H1 (cell line): ENCODE data around the gene VDR. TPM values are rescaled to one million over a fixed set of nuclear protein-coding genes. Genes with fewer than 3 reads are reported as not detected.
A peak's percentile ranks its signal among the peaks of the same experiment; 100 is the strongest.

Source experiments
- CTCF ChIA-PET: fragments of 300-600 bp; sonication (Branson Sonifier 250); formaldehyde crosslinking; loops from one replicate; lab custom pipeline; 2021; ENCODE audit not compliant: partially characterized antibody; lab: Charles Lee
- POLR2A ChIA-PET: fragments of 300-600 bp; sonication (Branson Sonifier 250); formaldehyde crosslinking; loops from one replicate; lab custom pipeline; 2021; ENCODE audit warnings: inconsistent platforms; ENCODE audit not compliant: partially characterized antibody; lab: Charles Lee
- DNase-seq, 2 experiments: peaks; one replicate each; pipeline versions ENCODE4 v3.0.0 to v3.0.0-alpha.2; 2010 to 2022; ENCODE audit warnings: low spot score in 2 of 2, low read depth in 1 of 2, mixed read lengths in 1 of 2
- FAIRE-seq: peaks from 2 replicates; lab custom pipeline; 2011; peaks lifted over from hg19 to GRCh38; lab: Jason Lieb, UNC
- H2AFZ ChIP-seq: 2 replicates; pipeline ENCODE4 v1.8.1; 2012; ENCODE audit warnings: low read length, inconsistent platforms
- H2AK5ac ChIP-seq: 2 replicates; pipeline ENCODE4 v1.6.1; 2013; ENCODE audit warnings: low read depth, low read length
- H2BK120ac ChIP-seq: replicated peaks from 2 replicates; pipeline ENCODE3; 2013; ENCODE audit warnings: low read depth, low read length, inconsistent platforms
- H2BK12ac ChIP-seq: 2 replicates; pipeline ENCODE4 v1.6.1; 2013; ENCODE audit warnings: low read depth, low read length
- H2BK15ac ChIP-seq: 2 replicates; pipeline ENCODE4 v1.6.1; 2013; ENCODE audit warnings: low read length
- H2BK20ac ChIP-seq: 2 replicates; pipeline ENCODE4 v1.6.1; 2013; ENCODE audit warnings: low read length
- H2BK5ac ChIP-seq: 2 replicates; pipeline ENCODE4 v1.6.1; 2013; ENCODE audit warnings: low read depth, low read length
- H3K14ac ChIP-seq: 2 replicates; pipeline ENCODE4 v1.6.1; 2013; ENCODE audit warnings: inconsistent platforms; ENCODE audit not compliant: insufficient read length
- H3K18ac ChIP-seq: 2 replicates; pipeline ENCODE4 v1.6.1; 2013; ENCODE audit warnings: low read length; ENCODE audit errors: extremely low read depth
- H3K23ac ChIP-seq: 2 replicates; pipeline ENCODE4 v1.6.1; 2013; ENCODE audit warnings: inconsistent platforms; ENCODE audit not compliant: insufficient read length
- H3K23me2 ChIP-seq: 2 replicates; pipeline ENCODE4 v1.6.1; 2013; ENCODE audit warnings: low read depth, low read length
- H3K27ac ChIP-seq: 2 replicates; pipeline ENCODE4 v1.6.1; 2011; ENCODE audit warnings: low read depth, low read length, inconsistent platforms
- H3K27me3 ChIP-seq, 4 experiments: replicated peaks in 1 of 4; 1 replicate in 1 of 4; 2 replicates in 3 of 4; pipeline versions ENCODE4 v1.6.1 to v1.8.1; 2011 to 2013; ENCODE audit warnings: low read length in 3 of 4, mild to moderate bottlenecking in 3 of 4, inconsistent platforms in 2 of 4, mixed read lengths in 2 of 4, moderate library complexity in 1 of 4; ENCODE audit not compliant: control insufficient read depth in 3 of 4, insufficient read depth in 3 of 4; ENCODE audit errors: extremely low read depth in 1 of 4
- H3K36me3 ChIP-seq, 4 experiments: 2 replicates each; pipeline versions ENCODE4 v1.6.1 to v1.8.1; 2011 to 2013; ENCODE audit warnings: mild to moderate bottlenecking in 4 of 4, low read length in 3 of 4, moderate library complexity in 2 of 4, control low read depth in 1 of 4, inconsistent platforms in 1 of 4; ENCODE audit not compliant: insufficient read depth in 4 of 4, control insufficient read depth in 2 of 4
- H3K4ac ChIP-seq: replicated peaks from 2 replicates; pipeline ENCODE3; 2013; ENCODE audit warnings: low read length, low read depth, mixed read lengths, inconsistent platforms; ENCODE audit not compliant: insufficient read length
- H3K4me1 ChIP-seq, 4 experiments: replicated peaks in 1 of 4; 1 replicate in 1 of 4; 2 replicates in 3 of 4; pipeline versions ENCODE4 v1.6.1 to v1.8.1; 2011 to 2013; ENCODE audit warnings: low read length in 3 of 4, inconsistent platforms in 2 of 4, mixed read lengths in 1 of 4; ENCODE audit not compliant: insufficient read depth in 4 of 4, control insufficient read depth in 3 of 4
- H3K4me2 ChIP-seq, 2 experiments: 2 replicates each; pipeline versions ENCODE4 v1.6.1 to v1.8.1; 2011 to 2013; ENCODE audit warnings: low read depth in 2 of 2, low read length in 2 of 2, control low read depth in 1 of 2, inconsistent platforms in 1 of 2, mild to moderate bottlenecking in 1 of 2; ENCODE audit not compliant: insufficient read depth in 1 of 2
- H3K4me3 ChIP-seq, 4 experiments: fragments of 200-600, 300-600 bp in 1 of 4; sonication (generic), shearing (Covaris generic), sonication (Bioruptor Twin) in 1 of 4; 2 replicates each; pipeline versions ENCODE4 v1.5.1 to v1.8.1; 2011 to 2016; ENCODE audit warnings: low read length in 4 of 4, low read depth in 3 of 4, control low read depth in 2 of 4, inconsistent platforms in 2 of 4, mild to moderate bottlenecking in 2 of 4, mixed read lengths in 1 of 4, moderate library complexity in 1 of 4; ENCODE audit not compliant: insufficient read depth in 2 of 4; ENCODE audit errors: extremely low read depth in 1 of 4
- H3K56ac ChIP-seq: replicated peaks from 2 replicates; pipeline ENCODE3; 2013; ENCODE audit warnings: low read depth, mild to moderate bottlenecking, mixed read lengths, low read length, inconsistent platforms; ENCODE audit not compliant: insufficient read length
- H3K79me1 ChIP-seq: 2 replicates; pipeline ENCODE4 v1.6.1; 2013; ENCODE audit warnings: low read depth, low read length, control low read depth
- H3K79me2 ChIP-seq, 2 experiments: 2 replicates each; pipeline versions ENCODE4 v1.6.1 to v1.8.1; 2012 to 2013; ENCODE audit warnings: low read length in 2 of 2, mild to moderate bottlenecking in 2 of 2, inconsistent platforms in 1 of 2; ENCODE audit not compliant: insufficient read depth in 2 of 2, control insufficient read depth in 1 of 2
- H3K9ac ChIP-seq, 4 experiments: replicated peaks in 1 of 4; 1 replicate in 1 of 4; 2 replicates in 3 of 4; pipeline versions ENCODE4 v1.6.1 to v1.8.1; 2011 to 2013; ENCODE audit warnings: low read depth in 3 of 4, low read length in 3 of 4, control low read depth in 2 of 4, mild to moderate bottlenecking in 2 of 4, moderate library complexity in 2 of 4, inconsistent platforms in 1 of 4; ENCODE audit errors: extremely low read depth in 1 of 4
- H3K9me3 ChIP-seq, 2 experiments: 2 replicates each; pipeline versions ENCODE4 v1.6.1 to v1.8.1; 2012 to 2013; ENCODE audit warnings: mild to moderate bottlenecking in 2 of 2, moderate library complexity in 2 of 2, control low read depth in 1 of 2, inconsistent platforms in 1 of 2, low read depth in 1 of 2, low read length in 1 of 2, mixed read lengths in 1 of 2; ENCODE audit not compliant: insufficient read depth in 2 of 2
- H4K20me1 ChIP-seq, 2 experiments: replicated peaks in 1 of 2; 2 replicates each; pipeline versions ENCODE3 to v1.8.1; 2011 to 2013; ENCODE audit warnings: inconsistent platforms in 2 of 2, low read length in 2 of 2, mild to moderate bottlenecking in 1 of 2; ENCODE audit not compliant: insufficient read depth in 2 of 2, control insufficient read depth in 1 of 2
- H4K5ac ChIP-seq: 2 replicates; pipeline ENCODE4 v1.6.1; 2013; ENCODE audit warnings: low read length, low read depth, mixed read lengths, inconsistent platforms; ENCODE audit not compliant: insufficient read length
- H4K8ac ChIP-seq: 2 replicates; pipeline ENCODE4 v1.8.0; 2013; ENCODE audit warnings: mild to moderate bottlenecking, moderate library complexity, low read length, inconsistent platforms; ENCODE audit not compliant: insufficient read depth; ENCODE audit errors: extremely low read depth
- H4K91ac ChIP-seq: replicated peaks from 2 replicates; pipeline ENCODE3; 2013; ENCODE audit warnings: low read length, mixed read lengths, inconsistent platforms; ENCODE audit not compliant: insufficient read length
- BRCA1 ChIP-seq: IDR thresholded peaks from 2 replicates; pipeline ENCODE4 v1.6.1; 2012; ENCODE audit warnings: low read depth, low read length, improper control_type of control experiment
- CHD2 ChIP-seq: IDR thresholded peaks from 2 replicates; pipeline ENCODE4 v1.6.1; 2012; ENCODE audit warnings: low read length, improper control_type of control experiment
- HDAC2 ChIP-seq, 2 experiments: fragments of 300-600 bp in 1 of 2; sonication (generic) in 1 of 2; IDR thresholded peaks; 2 replicates each; pipeline ENCODE4 v1.6.1; 2011 to 2012; ENCODE audit warnings: low read depth in 2 of 2, low read length in 2 of 2, mild to moderate bottlenecking in 2 of 2, moderate library complexity in 2 of 2, borderline replicate concordance in 1 of 2, inconsistent platforms in 1 of 2
- HDAC6 ChIP-seq: IDR thresholded peaks from one replicate; pipeline ENCODE4 v1.7.1; 2012; ENCODE audit warnings: low read depth, mild to moderate bottlenecking, inconsistent platforms, low read length, moderate library complexity
- JUND ChIP-seq: IDR thresholded peaks from 2 replicates; pipeline ENCODE4 v1.6.1; 2011; ENCODE audit warnings: mild to moderate bottlenecking, improper control_type of control experiment, low read length
- KDM1A ChIP-seq: fragments of 200-600, 300-600 bp; sonication (generic); IDR thresholded peaks from 2 replicates; pipeline ENCODE4 v1.7.1; 2016; ENCODE audit warnings: mild to moderate bottlenecking, low read length, borderline replicate concordance
- KDM5A ChIP-seq: fragments of 200-600 bp; IDR thresholded peaks from 2 replicates; pipeline ENCODE4 v1.7.1; 2012; ENCODE audit warnings: mild to moderate bottlenecking, low read length, inconsistent platforms, mixed read lengths
- POU5F1 ChIP-seq: IDR thresholded peaks from 2 replicates; pipeline ENCODE4 v1.6.1; 2011; ENCODE audit warnings: low read depth, mild to moderate bottlenecking, low read length, moderate library complexity
- SP1 ChIP-seq: IDR thresholded peaks from 2 replicates; pipeline ENCODE4 v1.6.1; 2011; ENCODE audit warnings: low read depth, low read length
- SP2 ChIP-seq: IDR thresholded peaks from 2 replicates; pipeline ENCODE4 v1.6.1; 2012; ENCODE audit warnings: mild to moderate bottlenecking, low read length, inconsistent platforms
- WGBS, 2 experiments: shearing (Covaris generic) in 1 of 2; methylation state at CpG; one replicate each; pipeline versions ENCODE4 v1.1.6 to v1.1.7; 2013 to 2015; ENCODE audit warnings: low lambda C conversion rate in 2 of 2, mixed read lengths in 2 of 2, inconsistent platforms in 1 of 2, low coverage in 1 of 2, missing lambda C conversion rate in 1 of 2; ENCODE audit not compliant: insufficient replicate concordance in 2 of 2, insufficient coverage in 1 of 2, insufficient read length in 1 of 2; ENCODE audit errors: extremely low coverage in 1 of 2, missing lambda C conversion rate in 1 of 2; 5-methylcytosine and 5-hydroxymethylcytosine counted together
- polyA plus RNA-seq, 7 experiments: library from polyadenylated mRNA; depleted of rRNA in 3 of 7; stranded (reverse) in 5 of 7; unstranded in 2 of 7; fragments of >200 nt in 5 of 7; fragments of 200-250 nt in 2 of 7; gene quantifications; 1 replicate in 5 of 7; 2 replicates in 1 of 7; 4 replicates in 1 of 7; pipeline versions ENCODE4 v1.2.1 to v1.2.3, GENCODE V29; 2011 to 2013; ENCODE audit warnings: missing spikeins in 2 of 7, mixed read lengths in 2 of 7
- total RNA-seq: library from RNA; stranded (reverse); fragmentation: NEBNext Ultra II Directional; extraction: Animal tissue kit (Norgen Biotek cat#: 25700); gene quantifications from 2 replicates; pipeline ENCODE4 v1.2.1, GENCODE V29; 2021
- TF ChIP-seq, protein P1 (sequence below), 3 experiments: IDR thresholded peaks; 1 replicate in 2 of 3; 2 replicates in 1 of 3; pipeline versions ENCODE4 v1.5.1 to v1.6.1; 2011; ENCODE audit warnings: low read length in 3 of 3, mild to moderate bottlenecking in 3 of 3, inconsistent platforms in 2 of 3, low read depth in 1 of 3, moderate library complexity in 1 of 3; ENCODE audit not compliant: insufficient read depth in 1 of 3; ENCODE audit errors: control extremely low read depth in 1 of 3

Gene VDR
- total and polyA plus RNA-seq, 2 of the 8 experiments (the other 6 are each of a cell fraction or from before 2014, with no cell fraction given), result 0.44 to 0.65 TPM

DNA sequence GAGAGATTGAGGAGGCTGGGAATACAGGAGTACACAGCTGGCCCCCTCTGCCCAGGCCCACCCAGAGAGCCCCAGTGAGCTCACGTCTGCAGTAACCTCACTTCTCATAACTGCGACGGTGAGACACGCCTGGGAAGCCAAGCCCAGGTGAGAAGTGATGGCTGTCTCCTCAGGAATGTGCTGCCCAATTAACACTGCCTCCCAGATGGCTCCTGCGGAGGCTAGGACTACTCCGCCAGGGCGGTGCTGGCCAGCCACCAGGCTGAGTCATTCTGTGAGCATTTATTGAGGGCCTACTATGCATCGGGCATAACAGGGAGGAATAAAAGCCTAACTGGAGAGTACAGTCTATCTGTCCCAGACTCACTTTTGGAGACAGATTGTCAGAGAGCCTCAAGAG, 49.3 kb upstream of the VDR start:
- H2BK12ac ChIP-seq, result no peak overlapping the region
- no peak overlapping the region for H3K4ac ChIP-seq
- H2AK5ac ChIP-seq, result no peak overlapping the region
- H4K8ac ChIP-seq, result peak overlapping the region; percentile 22; the same call in 1 of the 2 replicates
- H4K20me1 ChIP-seq, result no peaks in the 10 kb centered on the region
- H3K79me1 ChIP-seq, result no peaks in the 10 kb centered on the region
- H3K4me2 ChIP-seq, result no peak overlapping the region
- no peak for DNase-seq
- H2BK5ac ChIP-seq, result no peak overlapping the region
- H3K9ac ChIP-seq, result no peak overlapping the region
- H3K56ac ChIP-seq, result no peak overlapping the region
- no peak overlapping the region for H4K5ac ChIP-seq
- H3K23me2 ChIP-seq, result no peaks in the 10 kb centered on the region
- no peak overlapping the region for H4K91ac ChIP-seq
- no peak overlapping the region for H3K18ac ChIP-seq
- no peak overlapping the region for H3K23ac ChIP-seq
- H3K4me3 ChIP-seq, result no peak overlapping the region
- no peak for FAIRE-seq
- ChIA-PET POLR2A (no interaction called here), CTCF (interaction anchor here (0.9 to 8.1 kb wide), 9 partner anchors 9 to 238 kb away, joined by 3 to 82 read pairs (median 4); partner anchors contain the start of genes CCDC184 and TMEM106C)
- H3K79me2 ChIP-seq, result no peaks in the 10 kb centered on the region
- no peaks in the 10 kb centered on the region for H3K36me3 ChIP-seq
- no peak overlapping the region for H3K27ac ChIP-seq
- WGBS, 2 experiments, result 96% methylated on average over 8 of the region's 8 CpGs; no CpG with 5 or more reads in 1 of the 2 experiments
- H3K9me3 ChIP-seq, result peaks cover 17% of the 10 kb centered on the region in 2 experiments
- H2BK120ac ChIP-seq, result no peak overlapping the region
- no peak overlapping the region for H3K14ac ChIP-seq
- H3K27me3 ChIP-seq, result no peaks in the 10 kb centered on the region
- H2AFZ ChIP-seq, result no peak overlapping the region
- H2BK20ac ChIP-seq, result no peak overlapping the region
- no peak overlapping the region for H2BK15ac ChIP-seq
- no peaks in the 10 kb centered on the region; a peak in 1 of 7 replicates for H3K4me1 ChIP-seq
- TF ChIP-seq, protein P1, sequence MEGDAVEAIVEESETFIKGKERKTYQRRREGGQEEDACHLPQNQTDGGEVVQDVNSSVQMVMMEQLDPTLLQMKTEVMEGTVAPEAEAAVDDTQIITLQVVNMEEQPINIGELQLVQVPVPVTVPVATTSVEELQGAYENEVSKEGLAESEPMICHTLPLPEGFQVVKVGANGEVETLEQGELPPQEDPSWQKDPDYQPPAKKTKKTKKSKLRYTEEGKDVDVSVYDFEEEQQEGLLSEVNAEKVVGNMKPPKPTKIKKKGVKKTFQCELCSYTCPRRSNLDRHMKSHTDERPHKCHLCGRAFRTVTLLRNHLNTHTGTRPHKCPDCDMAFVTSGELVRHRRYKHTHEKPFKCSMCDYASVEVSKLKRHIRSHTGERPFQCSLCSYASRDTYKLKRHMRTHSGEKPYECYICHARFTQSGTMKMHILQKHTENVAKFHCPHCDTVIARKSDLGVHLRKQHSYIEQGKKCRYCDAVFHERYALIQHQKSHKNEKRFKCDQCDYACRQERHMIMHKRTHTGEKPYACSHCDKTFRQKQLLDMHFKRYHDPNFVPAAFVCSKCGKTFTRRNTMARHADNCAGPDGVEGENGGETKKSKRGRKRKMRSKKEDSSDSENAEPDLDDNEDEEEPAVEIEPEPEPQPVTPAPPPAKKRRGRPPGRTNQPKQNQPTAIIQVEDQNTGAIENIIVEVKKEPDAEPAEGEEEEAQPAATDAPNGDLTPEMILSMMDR (IDR thresholded peaks at IDR 0.05; ENCODE audit: control extremely low read depth in 1 of 3, insufficient read depth in 1 of 3, low read depth in 1 of 3, low read length in 3 of 3), result no peak
- TF ChIP-seq CHD2 (no peak), KDM1A (no peak), KDM5A (no peak), POU5F1 (no peak), SP2 (no peak), JUND (no peak), SP1 (no peak), BRCA1 (no peak), HDAC6 (no peak), HDAC2 (IDR thresholded peaks at IDR 0.05; ENCODE audit: borderline replicate concordance in 1 of 2, low read depth in 2 of 2, low read length in 2 of 2) (no peak)
